ENCODE data around the gene SOX9.

Gene SOX9

DNA sequence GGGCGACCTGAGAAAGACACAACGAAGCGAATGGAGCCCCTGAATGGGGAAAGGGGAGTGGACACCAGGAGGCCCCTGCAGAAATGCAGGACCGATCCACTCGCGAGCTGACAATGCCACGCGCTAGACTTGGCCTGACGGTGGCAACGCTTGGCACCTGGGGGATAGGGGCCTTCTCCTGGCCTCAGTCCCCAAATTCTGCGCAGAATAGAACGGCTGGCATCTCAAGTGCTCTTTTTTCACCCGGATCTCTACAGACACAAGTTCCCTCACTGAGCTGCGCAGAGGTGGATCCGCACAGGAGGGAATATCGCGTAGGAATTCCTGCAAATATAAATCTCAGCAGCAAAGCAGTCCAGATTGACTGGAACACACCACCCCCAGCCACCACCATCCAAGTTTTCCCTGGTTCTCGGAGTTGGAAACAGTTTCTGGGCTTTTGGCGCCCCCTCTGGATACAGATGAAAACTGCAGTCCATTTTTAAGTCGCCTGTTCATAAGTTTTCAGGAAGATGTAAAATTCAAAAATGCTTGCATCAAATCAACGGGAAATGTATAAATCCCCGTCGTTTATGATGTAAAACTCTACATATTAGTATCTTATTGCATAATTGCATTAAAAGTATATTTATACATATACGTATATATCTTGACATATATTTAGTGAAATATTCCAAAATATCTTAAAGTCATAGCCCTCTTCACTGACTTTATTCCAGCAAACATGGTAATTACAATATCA, 2.3 kb upstream of the SOX9 start:
- Mint-ChIP-seq H3K9me3 (ENCODE audit: low read depth) (no peaks in the 10 kb centered on the region), H3K36me3 (no peaks in the 10 kb centered on the region), H3K27me3 (peaks cover 43% of the 10 kb centered on the region), H3K4me1 (ENCODE audit: low read depth) (peaks cover 28% of the 10 kb centered on the region), H3K27ac (no peak overlapping the region), H3K4me3 (peak overlapping the region; percentile 30)

- Mint-ChIP-seq H3K27ac (no peak overlapping the region), H3K4me3 (no peak overlapping the region), H3K9me3 (ENCODE audit: low read depth) (no peaks in the 10 kb centered on the region), H3K36me3 (no peaks in the 10 kb centered on the region), H3K27me3 (peaks cover 40% of the 10 kb centered on the region), H3K4me1 (ENCODE audit: low read depth) (peaks cover 30% of the 10 kb centered on the region)
These were observed 1.5 kb upstream of the SOX9 start for GRCh38 chr17:72119077-72119872.

GRCh38 chr17:72119873-72120641, 763 bp upstream of the SOX9 start:
- Mint-ChIP-seq H3K4me1 (ENCODE audit: low read depth) (peaks cover 30% of the 10 kb centered on the region), H3K9me3 (ENCODE audit: low read depth) (no peaks in the 10 kb centered on the region), H3K27me3 (peaks cover 38% of the 10 kb centered on the region), H3K36me3 (no peaks in the 10 kb centered on the region), H3K4me3 (no peak overlapping the region), H3K27ac (no peak overlapping the region)

GRCh38 chr17:72121164-72122009, 567 bp downstream of the SOX9 start:
- no peak overlapping the region for H3K4me3 Mint-ChIP-seq
- peaks cover 36% of the 10 kb centered on the region for H3K27me3 Mint-ChIP-seq
- no peaks in the 10 kb centered on the region for H3K9me3 Mint-ChIP-seq (ENCODE audit: low read depth)
- peaks cover 25% of the 10 kb centered on the region for H3K4me1 Mint-ChIP-seq (ENCODE audit: low read depth)
- H3K36me3 Mint-ChIP-seq, result no peaks in the 10 kb centered on the region
- H3K27ac Mint-ChIP-seq, result no peak overlapping the region

- Mint-ChIP-seq H3K4me3 (no peak overlapping the region), H3K27me3 (peaks cover 31% of the 10 kb centered on the region), H3K27ac (no peak overlapping the region), H3K9me3 (ENCODE audit: low read depth) (no peaks in the 10 kb centered on the region), H3K4me1 (ENCODE audit: low read depth) (peaks cover 22% of the 10 kb centered on the region), H3K36me3 (no peaks in the 10 kb centered on the region)
These were observed 1.4 kb downstream of the SOX9 start for GRCh38 chr17:72122010-72122764.

- Mint-ChIP-seq H3K36me3 (no peaks in the 10 kb centered on the region), H3K9me3 (ENCODE audit: low read depth) (no peaks in the 10 kb centered on the region), H3K27me3 (peaks cover 33% of the 10 kb centered on the region), H3K27ac (no peak overlapping the region), H3K4me1 (ENCODE audit: low read depth) (peaks cover 20% of the 10 kb centered on the region), H3K4me3 (peak overlapping the region; percentile 15)
These were observed 2.1 kb downstream of the SOX9 start for GRCh38 chr17:72122765-72123529.

- H3K4me1 Mint-ChIP-seq (ENCODE audit: low read depth), result peaks cover 18% of the 10 kb centered on the region
These were observed 3.0 kb downstream of the SOX9 start for GRCh38 chr17:72123530-72124437.

DNA sequence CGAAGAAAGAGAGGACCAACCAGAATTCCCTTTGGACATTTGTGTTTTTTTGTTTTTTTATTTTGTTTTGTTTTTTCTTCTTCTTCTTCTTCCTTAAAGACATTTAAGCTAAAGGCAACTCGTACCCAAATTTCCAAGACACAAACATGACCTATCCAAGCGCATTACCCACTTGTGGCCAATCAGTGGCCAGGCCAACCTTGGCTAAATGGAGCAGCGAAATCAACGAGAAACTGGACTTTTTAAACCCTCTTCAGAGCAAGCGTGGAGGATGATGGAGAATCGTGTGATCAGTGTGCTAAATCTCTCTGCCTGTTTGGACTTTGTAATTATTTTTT, 3.6 kb downstream of the SOX9 start:
- H3K27me3 Mint-ChIP-seq, result peaks cover 22% of the 10 kb centered on the region
- H3K27ac Mint-ChIP-seq, result no peak overlapping the region

More at GRCh38 chr17:72123530-72124437, 3.0 kb downstream of the SOX9 start:
- peaks cover 27% of the 10 kb centered on the region for H3K27me3 Mint-ChIP-seq
- no peaks in the 10 kb centered on the region for H3K9me3 Mint-ChIP-seq (ENCODE audit: low read depth)
- H3K27ac Mint-ChIP-seq, result no peak overlapping the region
- no peaks in the 10 kb centered on the region for H3K36me3 Mint-ChIP-seq
- no peak overlapping the region for H3K4me3 Mint-ChIP-seq

DNA sequence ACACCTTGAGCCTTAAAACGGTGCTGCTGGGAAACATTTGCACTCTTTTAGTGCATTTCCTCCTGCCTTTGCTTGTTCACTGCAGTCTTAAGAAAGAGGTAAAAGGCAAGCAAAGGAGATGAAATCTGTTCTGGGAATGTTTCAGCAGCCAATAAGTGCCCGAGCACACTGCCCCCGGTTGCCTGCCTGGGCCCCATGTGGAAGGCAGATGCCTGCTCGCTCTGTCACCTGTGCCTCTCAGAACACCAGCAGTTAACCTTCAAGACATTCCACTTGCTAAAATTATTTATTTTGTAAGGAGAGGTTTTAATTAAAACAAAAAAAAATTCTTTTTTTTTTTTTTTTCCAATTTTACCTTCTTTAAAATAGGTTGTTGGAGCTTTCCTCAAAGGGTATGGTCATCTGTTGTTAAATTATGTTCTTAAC, 4.4 kb downstream of the SOX9 start:
- H3K4me1 Mint-ChIP-seq (ENCODE audit: low read depth), result peaks cover 13% of the 10 kb centered on the region
- peaks cover 22% of the 10 kb centered on the region for H3K27me3 Mint-ChIP-seq
- H3K9me3 Mint-ChIP-seq (ENCODE audit: low read depth), result no peaks in the 10 kb centered on the region
- H3K4me3 Mint-ChIP-seq, result no peak overlapping the region
- no peak overlapping the region for H3K27ac Mint-ChIP-seq
- H3K36me3 Mint-ChIP-seq, result no peaks in the 10 kb centered on the region

More for the DNA sequence above, 3.6 kb downstream of the SOX9 start:
- Mint-ChIP-seq H3K36me3 (no peaks in the 10 kb centered on the region), H3K4me1 (ENCODE audit: low read depth) (peaks cover 13% of the 10 kb centered on the region), H3K9me3 (ENCODE audit: low read depth) (no peaks in the 10 kb centered on the region), H3K4me3 (no peak overlapping the region)

GRCh38 chr17:72125742-72126141, 4.9 kb downstream of the SOX9 start:
- peaks cover 20% of the 10 kb centered on the region for H3K27me3 Mint-ChIP-seq
- H3K4me1 Mint-ChIP-seq (ENCODE audit: low read depth), result peaks cover 10% of the 10 kb centered on the region
- H3K27ac Mint-ChIP-seq, result no peak overlapping the region
- no peaks in the 10 kb centered on the region for H3K9me3 Mint-ChIP-seq (ENCODE audit: low read depth)
- no peaks in the 10 kb centered on the region for H3K36me3 Mint-ChIP-seq
- H3K4me3 Mint-ChIP-seq, result no peak overlapping the region

DNA sequence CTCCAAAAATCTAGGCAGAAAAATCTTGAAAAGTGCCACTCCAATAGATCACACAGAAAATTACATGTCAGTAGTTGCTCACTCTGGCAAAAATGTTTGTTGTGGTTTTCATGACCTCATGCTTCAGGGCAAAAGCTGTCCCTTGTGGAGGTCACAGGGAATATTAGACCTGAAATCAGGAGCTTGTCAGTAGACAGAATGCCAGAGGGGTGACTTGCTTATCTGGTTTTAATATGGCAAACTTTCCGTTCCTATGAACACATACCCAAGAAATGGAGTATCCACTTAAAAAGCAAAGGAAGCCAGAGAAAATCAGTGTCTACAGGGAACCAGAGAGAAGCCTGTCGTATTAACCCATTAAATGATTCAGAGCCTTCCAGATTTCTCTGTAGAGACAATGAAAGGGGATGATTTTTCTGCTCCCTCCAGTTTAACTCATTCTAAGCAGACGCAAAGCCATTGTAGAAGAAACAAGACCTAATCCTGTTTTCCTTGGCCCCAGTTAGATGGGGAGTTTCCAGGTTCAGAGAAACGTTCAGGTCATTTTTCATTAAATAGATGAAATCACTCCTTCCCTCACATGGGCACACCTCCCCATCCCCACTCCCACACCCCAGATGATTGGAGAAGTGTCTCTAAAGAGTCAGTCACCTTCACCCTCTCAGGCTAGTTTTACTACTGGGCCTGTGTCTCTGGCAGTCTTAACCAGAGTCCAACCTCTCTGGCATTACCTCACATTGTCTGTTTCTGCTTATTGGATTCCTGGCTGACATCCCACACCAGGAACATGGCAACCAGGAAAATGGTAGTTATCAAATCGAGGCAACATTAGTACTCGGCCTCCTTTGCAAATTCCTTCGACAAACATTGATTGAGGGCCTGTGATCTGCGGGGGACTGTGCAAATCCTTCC, 6.0 kb downstream of the SOX9 start:
- Mint-ChIP-seq H3K4me1 (ENCODE audit: low read depth) (peaks cover 7% of the 10 kb centered on the region), H3K27me3 (peaks cover 20% of the 10 kb centered on the region), H3K36me3 (no peaks in the 10 kb centered on the region), H3K9me3 (ENCODE audit: low read depth) (no peaks in the 10 kb centered on the region), H3K4me3 (no peak overlapping the region), H3K27ac (no peak overlapping the region)

- H3K27ac Mint-ChIP-seq, result no peak overlapping the region
- no peak overlapping the region for H3K4me3 Mint-ChIP-seq
- peaks cover 3% of the 10 kb centered on the region for H3K4me1 Mint-ChIP-seq (ENCODE audit: low read depth)
- no peaks in the 10 kb centered on the region for H3K36me3 Mint-ChIP-seq
- peaks cover 17% of the 10 kb centered on the region for H3K27me3 Mint-ChIP-seq
- no peaks in the 10 kb centered on the region for H3K9me3 Mint-ChIP-seq (ENCODE audit: low read depth)
These were observed 7.2 kb downstream of the SOX9 start for GRCh38 chr17:72128039-72128438.

All from activated naive CD8-positive, alpha-beta T cell (primary cell).